GM18867 (cell line): ENCODE data around the gene IL23R.
A peak's percentile ranks its signal among the peaks of the same experiment; 100 is the strongest.
"Not testable (repeated sequence)": the region's sequence is repeated elsewhere in the genome, so short reads cannot be mapped to it uniquely, and the experiment has no call there.

ENCODE experiments used
- ATAC-seq: cut with Tn5 transposase; IDR thresholded peaks from one replicate; pipeline ENCODE4 v1.9.1; 2021; ENCODE audit warnings: mild to moderate bottlenecking, moderate library complexity; ENCODE audit not compliant: unreplicated experiment

IL23R gene

DNA sequence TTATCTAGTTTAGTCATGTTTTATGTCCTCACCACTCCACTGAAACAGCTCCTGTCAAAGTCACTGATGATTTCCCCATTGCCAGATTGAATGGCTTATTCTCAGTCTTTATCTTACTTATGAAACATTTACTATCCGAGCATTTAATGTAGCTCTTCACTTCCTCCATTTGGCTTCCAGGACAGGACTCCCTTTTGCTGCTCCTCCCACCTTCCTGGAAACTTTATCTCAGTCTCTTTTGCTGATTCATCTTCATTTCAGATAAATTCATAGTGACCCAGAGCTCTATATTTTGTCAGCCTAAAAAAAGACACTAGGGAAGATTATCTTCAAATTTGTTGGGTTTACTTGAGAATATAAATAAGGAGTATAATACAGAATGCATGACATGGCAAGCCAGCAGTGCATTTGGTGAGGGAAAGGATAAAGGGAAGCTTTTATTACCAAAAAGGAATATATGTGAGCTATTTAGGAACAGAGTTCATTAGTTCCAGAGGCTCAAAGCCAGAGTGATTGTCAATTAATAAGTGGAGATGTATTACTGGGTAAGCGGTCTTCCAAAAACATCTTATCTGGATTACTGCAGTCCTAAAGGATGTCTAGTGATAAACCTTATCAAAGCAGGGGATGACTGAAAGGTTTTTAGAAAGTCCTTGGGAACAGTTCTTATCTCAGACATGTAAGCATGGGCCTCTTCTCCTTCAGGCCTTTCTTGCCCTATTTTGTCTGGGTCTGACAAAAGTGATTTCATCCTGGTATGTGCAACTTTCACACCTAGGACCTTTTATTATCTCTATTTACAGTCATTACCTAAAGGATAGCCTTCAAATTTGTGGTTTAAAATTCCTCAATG, 25.6 kb downstream of the IL23R start:
- ATAC-seq, result no peak

DNA sequence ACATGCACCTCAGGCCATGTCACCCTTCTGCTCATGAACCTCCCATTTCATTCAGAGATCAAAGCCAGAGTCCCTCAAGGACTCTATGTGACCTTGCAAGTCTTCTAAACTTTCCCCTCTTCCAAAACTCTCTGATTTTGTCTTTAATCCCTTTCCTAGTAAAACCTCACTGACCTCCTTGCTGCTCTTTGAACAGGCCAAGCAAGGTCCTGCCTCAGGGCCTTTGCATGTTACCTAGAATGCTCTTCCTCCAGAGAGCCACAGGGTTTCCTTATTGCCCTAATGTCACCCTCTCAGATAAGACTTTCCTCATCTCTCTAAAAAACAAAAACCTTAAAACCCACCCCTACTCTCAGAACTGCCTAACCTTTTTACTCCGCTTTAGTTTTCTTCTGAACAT, 26.6 kb downstream of the IL23R start:
- ATAC-seq, result no peak

DNA sequence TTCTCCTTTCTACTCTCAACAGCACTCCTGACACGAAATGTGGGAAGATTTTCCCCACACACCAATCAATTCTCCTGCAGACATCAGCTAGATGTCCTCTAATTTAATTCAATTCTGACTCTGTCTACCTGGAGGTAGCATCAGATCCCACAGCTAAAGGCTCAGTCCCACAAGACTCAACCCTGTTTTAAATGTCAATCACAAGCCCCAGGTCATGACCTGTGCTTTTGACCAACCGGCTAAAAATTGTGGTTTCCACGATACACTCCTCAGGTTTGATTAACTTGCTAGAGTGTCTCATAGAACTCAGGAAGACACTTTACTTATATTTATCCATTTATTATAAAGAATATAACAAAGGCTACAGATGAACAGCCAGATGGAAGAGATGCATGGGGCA, 27.4 kb downstream of the IL23R start:
- ATAC-seq, result no peak

DNA sequence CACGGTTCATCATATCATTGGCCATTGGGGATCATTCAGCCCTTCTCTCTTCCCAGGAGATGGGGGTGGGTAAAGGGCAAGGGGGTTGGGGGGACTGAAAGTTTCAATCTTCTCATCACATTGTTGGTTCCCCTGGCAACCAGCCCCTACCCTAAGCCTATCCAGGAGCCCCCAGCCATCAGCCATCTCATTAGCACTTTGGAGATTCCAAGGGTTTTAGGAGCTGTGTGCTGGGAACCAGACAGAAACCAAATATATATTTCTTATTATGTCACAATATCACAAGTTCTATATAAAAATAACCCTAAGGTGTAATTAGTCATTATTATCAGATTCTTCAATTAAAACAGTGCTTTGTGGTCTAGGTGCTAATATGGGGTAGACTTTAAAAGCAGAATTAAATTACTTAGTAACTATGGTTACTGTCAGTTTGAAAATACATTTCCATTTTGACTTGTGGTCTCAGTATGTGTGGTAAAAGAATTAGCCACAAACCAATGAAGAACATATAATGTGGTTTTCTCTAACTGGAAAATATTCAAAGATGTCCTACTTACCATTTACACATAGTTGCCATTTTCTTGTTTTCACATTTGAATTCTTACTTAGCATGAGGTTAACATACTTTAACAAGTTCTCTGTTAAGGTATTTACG, 28.1 kb downstream of the IL23R start:
- peak; percentile 86 for ATAC-seq

DNA sequence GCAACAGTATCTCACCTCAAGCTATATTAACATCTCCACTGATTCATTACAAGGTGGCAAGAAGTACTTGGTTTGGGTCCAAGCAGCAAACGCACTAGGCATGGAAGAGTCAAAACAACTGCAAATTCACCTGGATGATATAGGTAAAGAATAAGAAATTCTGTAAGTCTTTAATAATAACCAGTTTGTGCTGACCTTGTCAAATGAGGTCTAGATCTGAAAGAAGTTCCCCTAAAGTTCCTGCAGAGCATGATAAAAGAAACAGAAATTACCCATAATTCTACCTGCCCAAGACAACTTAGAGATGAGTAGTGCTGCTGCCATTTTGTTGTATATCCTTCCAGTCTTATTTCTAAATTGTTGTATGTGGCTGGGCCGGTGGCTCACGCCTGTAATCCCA, 34.5 kb downstream of the IL23R start:
- ATAC-seq, result no peak

DNA sequence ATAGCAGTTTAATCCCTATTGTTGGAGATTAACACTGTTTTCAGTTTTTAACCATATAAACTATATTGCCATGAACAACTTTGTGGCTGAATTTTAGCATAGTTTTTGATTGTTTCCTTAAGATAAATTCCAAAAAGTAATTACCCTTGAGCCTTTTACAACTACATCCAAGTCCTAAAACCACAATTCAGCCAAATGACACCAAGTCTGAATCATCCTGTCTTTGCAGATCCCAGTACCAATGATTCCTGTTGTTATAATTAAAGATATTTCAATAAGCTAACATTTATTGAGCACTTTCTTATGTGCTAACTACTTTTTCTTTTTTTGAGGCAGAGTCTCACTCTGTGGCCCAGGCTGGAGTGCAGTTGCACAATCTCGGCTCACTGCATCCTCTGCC, 35.6 kb downstream of the IL23R start:
- ATAC-seq, result no peak

DNA sequence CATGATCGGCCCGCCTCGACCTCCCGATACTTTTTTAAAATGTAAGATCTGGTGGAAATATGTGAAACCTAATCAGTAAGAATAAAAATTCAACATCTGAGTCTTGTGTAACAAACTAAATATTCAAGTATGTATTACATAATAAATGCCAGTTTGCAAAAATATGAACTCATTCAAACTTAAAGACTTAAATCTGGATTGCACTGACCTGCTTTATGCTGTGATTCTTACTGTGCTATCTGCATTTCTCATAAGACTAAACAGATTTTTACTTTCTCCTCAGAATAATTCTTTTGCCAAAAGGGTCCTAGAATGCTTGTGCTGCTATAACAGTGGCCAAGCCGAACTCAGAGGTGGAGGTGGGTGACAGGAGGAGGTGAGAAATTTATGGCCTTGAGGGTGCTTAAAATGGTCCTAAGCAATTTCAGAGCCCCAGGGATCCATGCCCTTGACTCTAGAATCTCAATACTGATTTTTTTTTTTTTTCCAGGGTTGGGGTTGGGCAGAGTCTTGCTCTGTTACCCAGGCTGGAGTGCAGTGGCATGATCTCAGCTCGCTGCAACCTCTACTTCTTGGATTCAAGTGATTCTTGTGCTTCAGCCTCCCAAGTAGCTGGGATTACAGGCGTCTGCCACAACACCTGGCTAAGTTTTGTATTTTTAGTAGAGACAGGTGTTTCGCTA, 38.2 kb downstream of the IL23R start:
- no peak for ATAC-seq

DNA sequence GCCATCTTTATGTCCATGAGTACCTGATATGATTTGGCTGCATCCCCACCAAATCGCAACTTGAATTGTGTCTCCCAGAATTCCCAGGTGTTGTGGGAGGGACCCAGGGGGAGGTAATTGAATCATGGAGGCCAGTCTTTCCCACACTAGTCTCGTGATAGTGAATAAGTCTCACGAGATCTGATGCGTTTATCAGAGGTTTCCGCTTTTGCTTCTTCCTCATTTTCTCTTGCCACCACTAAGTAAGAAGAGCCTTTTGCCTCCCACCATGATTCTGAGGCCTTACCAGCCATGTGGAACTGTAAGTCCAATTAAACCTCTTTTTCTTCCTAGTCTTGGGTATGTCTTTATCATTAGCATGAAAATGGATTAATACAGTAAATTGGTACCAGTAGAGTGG, 41.1 kb downstream of the IL23R start:
- ATAC-seq, result not testable (repeated sequence)

DNA sequence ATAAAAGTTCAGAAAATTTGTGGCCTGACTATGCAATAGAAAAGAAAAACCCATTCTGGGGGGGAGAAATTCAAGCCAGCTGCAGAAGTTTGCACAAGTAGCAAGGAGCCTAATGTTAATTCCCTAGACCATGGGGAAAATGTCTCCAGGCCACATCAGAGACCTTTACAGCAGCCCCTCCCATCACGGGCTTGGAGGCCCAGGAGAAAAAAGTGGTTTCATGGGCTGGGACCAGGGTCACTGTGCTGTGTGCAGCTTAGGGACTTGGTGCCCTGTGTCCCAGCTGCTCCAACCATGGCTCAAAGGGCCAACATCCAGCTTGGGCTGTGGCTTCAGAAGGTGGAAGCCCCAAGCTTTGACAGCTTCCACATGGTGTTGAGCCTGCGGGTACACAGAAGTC, 42.0 kb downstream of the IL23R start:
- no peak for ATAC-seq

DNA sequence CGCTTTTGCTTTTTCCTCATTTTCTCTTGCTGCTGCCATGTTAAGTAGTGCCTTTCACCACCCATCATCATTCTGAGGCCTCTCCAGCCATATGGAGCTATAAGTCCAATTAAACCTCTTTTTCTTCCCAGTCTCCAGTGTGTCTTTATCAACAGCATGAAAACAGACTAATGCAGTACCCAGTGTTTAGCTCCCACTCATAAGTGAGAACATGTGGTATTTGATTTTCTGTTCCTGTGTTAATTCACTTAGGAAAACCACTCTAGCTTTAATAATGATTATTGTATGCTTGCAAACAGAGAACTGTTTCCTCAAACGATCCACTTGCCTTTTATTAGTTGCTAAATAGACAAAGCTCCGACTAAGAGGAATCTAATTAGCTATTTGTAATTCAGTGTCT, 43.3 kb downstream of the IL23R start:
- no peak for ATAC-seq

DNA sequence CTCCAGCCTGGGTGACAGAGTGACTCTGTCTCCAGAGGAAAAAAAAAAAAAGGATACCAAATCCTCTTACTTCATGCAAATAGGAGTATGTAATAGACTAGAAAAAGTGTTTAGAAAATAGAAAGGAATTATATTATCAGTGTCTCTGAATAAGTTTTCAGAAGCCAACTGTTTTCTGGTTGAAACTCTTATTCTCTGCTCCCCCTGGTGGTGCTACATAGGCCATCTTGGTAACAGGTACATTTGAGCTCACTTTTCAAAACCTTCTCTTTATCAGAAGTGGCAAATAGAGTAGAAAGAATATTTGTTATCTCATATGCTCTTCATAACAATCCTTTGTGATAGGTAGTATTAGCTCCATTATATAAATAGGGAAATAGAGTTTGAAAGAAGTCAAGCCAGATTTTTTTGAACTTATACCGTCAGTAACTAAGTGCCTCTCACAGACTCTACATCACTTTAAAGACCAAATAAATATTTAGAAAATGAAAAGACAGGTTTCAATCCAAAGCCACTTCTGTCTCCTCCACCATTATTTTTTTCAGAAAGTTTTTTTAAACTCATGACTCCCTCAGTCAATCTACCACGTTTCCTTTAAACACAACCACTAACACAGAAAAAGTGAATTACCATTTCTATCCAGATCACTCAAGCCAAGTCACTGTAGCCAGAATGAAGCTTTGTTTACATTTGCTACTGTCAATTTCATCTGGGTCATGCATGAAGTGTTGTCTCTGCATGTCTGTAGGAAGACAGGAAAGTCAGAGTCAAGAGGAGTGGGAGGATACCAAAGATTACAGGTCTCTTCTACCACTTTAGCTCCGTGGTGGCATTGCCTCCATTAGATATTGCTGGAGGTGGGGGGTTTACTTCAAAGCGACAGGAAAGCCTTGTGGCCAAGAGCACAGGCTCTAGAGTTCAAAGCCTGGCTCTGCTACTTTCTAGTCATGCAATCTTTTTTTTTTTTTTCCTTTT, 45.6 kb downstream of the IL23R start:
- no peak for ATAC-seq

DNA sequence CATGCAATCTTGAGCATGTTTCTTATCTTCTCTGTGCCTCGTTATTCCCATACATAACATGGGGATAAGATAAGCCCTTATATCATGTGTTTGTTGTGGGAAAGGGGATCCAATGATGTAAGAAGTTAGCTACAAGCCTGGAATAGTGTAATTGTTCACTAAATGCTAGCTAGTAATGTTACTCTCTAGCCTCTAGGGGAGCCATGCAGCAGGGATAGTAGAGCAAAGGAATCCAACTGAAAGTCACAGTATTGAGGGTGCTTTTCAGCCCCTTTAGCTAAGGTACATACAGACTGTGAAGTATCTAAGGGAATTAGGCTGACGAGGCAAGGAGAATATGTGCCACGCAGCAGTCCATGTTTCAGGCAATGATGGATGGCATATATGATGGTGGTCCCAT, 46.9 kb downstream of the IL23R start:
- no peak for ATAC-seq

DNA sequence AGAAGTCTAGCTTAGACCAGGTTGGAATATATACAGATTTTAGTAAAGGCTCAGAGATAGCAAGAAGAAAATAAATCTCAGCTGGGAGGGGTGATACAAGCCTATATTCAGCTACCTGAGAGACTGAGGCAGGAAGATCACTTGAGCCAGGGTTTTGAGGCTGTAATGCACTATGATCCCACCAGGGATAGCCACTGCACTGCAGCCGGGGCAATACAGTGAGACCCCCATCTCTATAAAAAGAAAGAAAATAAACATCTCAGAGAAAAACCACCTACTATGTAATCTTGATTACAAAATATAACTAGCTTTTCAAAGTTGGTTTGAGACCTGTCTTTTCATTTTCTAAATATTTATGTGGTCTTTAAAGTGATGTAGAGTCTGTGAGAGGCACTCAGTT, 47.7 kb downstream of the IL23R start:
- ATAC-seq, result no peak

DNA sequence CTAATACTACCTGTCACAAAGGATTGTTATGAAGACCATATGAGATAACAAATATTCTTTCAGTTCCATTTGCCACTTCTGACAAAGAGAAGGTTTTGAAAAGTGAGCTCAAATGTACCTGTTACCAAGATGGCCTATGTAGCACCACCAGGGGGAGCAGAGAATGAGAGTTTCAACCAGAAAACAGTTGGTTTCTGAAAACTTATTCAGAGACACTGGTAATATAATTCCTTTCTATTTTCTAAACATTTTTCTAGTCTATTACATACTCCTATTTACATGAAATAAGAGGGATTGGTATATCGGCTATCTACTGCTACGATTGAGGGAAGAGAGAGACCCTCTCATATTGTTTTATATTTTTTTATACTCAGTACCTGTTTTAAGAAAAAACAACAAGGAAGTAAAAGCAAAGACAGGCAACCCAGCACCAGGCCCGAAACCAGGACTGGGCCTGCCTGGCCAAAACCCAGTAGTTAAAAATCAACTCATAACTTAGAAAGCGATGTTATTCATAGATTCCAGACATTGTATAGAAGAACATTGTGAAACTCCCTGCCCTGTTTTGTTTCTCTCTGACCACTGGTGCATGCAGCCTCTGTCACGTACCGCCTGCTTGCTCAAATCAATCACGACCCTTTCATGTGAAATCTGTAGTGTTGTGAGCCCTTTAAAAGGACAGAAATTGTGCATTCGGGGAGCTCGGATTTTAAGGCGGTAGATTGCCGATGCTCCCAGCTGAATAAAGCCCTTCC, 48.3 kb downstream of the IL23R start:
- ATAC-seq, result peak; percentile 78

DNA sequence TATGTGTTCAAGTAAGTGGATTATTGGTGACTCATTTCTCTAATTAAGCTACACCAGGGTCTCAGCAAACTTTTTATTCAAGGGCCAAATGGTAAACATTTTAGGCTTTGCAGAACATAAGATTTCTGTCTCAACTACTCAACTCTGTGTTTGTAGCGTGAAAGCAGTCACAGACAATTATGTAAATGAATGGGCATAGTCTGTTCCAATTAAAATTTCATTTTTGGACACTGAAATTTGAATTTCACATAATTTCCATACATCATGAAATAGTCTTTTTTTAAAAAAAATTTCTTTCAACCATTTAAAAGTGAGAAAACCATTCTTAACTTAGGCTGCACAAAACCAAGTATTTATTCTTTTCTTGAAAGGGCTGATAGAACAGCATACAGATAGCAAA, 50.1 kb downstream of the IL23R start:
- ATAC-seq, result no peak

DNA sequence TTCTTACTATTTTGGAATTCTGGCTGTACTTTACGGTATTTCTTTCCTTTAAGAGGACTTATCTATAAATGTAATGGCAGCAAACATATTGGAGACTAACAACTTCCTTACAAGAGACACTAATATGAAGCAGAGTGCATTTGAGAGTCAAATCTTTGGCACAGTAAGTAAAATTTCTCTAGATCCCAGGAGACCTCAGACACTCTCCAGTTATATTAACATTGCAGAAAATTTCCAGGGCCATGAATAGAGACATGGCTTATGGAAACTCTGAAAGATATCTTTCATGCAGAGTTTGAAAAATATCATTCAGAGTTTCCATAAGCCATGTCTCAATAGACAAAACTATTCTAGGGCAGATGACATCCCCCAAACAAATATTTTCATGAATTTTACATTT, 51.2 kb downstream of the IL23R start:
- no peak for ATAC-seq

DNA sequence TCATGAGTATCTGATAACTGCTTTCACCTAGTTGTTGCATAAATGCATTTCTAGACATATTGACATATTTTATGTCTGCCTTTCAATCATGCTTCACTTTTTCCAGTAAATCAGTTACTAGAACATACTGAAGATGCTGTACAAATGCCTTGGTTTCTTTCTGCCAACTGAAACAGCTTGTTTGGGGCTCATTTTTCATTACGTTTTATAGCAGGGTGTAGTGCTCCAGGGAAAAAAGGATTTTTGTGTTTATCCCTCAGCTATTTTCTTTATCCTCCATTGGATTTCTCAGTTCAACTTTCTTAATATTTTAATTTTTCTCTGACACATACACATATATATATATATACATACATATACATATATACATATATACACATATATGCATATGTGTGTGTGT, 51.7 kb downstream of the IL23R start:
- ATAC-seq, result no peak

DNA sequence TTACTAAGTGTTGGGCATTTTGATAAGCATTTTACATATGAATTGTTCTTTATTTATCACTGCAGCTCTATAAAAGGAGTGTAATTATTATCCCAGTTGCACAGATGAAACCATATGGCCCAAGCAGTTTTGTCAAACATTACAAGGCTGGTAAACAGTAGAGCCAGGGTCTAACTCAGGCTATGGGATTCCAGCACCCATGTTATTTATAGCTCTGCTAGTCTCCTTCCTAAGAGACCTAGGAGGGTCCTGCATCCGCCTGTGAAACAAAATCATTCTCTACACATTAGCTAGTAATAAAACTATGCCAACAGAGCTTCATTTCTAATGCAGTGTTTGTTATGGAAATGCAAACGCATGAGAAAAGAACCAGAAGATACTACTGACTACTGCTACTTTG, 58.6 kb downstream of the IL23R start:
- no peak for ATAC-seq

DNA sequence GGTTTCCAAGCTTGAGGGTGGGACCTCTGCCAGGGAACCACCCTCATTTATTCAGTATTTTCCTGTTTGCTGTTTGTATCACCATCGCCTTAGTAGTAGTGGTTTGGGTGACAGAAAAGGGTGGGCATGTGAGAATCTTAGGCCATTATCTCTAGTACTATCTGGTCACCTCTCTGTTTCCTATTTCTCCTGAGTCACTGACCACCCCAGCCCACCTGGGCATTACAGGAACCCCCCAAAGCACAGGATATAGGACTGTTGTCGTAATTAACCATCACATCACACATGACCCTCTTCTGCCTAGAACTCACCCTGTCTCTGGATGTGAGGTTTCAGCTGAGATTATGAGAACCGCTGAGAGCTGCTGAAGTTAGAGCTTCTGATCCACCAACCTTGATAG, 60.4 kb downstream of the IL23R start:
- no peak for ATAC-seq

DNA sequence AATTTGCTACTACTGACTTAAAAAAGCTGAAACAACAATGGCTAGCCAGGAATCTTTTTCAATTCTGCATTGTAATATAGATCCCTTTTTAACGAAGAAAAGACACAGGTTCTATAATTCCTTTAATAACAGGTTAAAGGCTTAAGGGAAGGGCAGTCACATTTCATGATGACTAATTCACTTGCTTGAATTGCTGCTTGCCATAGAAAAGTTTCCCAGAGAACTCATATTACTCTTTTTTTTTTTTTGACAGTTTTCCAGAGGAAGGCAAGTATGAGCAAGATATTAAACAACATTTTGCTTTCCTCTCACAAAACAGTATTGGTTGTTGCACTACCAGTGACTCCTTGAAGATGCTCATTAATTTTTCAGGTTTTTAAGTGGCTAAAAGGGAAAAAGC, 60.9 kb downstream of the IL23R start:
- ATAC-seq, result no peak
